DMS114 treated with DMSO at 0.1 percent for 48 hours (cell line): Measurements from ENCODE around the gene PEAK1.
A peak's percentile ranks its signal among the peaks of the same experiment; 100 is the strongest.

Experiments
- DNase-seq: peaks from one replicate; lab custom pipeline; 2025; ENCODE audit not compliant: unreplicated experiment; lab: John Stamatoyannopoulos, UW

Gene PEAK1

DNA sequence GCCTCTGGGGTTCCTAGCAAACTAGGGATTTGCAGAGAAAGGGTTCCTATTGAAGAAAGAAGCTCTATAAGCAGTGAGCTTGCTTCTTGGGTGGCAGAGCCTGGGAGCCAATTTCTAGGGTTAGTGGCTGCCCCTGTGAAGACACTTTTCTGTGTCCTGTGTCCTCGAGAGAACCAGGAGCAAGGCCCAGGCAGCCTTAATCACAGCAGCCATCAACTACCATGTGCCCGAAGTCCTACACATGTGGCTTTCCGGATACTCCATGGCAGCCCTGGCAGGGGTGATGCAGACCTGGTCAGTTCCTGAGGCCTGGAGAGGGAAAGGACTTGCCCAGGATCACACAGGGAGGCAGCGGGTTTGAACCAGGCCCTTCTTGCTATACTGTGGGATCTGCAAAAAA is 321.3 kb downstream of the PEAK1 start:
- DNase-seq: no peak

DNA sequence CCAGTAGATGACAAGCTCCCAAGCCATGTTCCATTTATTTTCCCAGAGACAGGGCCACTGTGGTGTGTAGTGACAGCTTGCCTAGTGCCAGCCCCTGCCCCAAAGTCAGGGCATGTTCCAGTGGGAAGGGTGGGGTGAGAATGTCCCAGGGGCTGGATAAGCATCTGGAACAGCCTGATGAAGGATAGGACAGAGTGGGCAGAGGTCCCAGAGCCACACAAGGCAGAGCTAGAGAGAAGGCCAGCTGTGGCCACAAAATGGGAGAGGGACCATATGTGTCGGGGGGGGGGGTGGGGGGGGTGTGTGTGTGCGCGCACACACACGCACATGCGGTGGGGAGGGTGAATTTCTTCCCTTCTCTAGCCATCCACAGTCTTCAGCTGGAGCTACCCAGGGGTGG is 322.0 kb downstream of the PEAK1 start:
- no peak for DNase-seq

DNA sequence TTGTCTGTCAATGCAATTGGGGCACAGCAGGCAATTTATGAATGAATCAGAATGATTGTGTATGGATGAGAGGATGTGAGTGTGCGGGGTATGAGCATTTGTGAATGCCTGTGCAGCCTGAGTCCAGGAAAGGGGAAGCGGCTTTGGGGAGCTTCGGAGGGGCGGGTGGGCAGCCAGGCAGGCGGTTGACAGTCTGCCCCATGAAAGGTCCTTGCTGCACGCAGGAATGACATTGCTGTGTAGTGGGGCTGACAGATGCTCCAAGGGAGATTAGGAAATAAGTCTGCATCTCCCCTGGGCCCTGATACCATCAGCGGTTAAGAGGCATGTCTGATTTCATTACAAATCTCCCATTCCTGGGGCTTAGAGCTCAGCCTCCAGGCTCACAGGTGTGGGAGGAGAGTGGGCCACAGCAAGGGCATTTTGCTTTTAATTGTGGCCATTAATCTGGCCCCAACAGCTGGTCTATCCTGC is 322.6 kb downstream of the PEAK1 start:
- no peak for DNase-seq

DNA sequence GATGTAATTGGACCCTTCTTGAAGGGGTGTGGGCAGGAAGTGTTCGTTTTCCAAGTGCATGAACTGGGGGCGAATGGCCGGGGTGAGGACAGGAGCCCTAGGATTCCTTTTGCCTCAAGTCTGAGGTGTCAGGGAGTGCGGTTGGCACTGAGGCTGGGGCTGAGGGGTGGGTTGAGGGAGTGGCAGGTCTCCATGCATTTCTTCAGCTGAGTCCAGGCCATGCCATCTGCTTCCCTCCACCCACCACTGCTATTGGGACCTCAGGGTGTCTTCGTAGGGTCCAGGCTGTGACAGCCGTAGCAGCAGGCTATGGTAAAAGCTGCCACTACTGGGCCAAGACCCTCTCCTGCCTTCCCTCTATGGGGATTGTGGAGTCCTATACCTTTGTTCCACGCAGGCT is 323.4 kb downstream of the PEAK1 start:
- no peak for DNase-seq

DNA sequence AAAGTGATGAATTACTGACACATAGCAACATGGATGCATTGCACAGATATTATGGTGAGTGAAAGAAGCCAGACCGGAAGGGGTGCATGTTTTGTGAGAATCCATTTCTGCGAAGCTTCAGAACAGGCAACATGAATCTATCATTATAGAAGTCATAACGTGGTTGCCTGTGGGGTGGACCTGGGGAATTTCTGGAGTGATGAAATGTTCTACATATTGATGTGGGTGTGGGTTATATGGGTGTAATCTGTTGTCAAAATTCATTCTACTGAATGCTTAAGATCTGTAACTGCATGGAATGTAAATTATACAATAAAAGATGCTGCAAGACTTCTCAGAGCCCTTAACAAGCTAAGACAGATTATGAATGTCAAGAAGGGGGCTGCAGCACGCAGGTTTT is 323.8 kb downstream of the PEAK1 start:
- DNase-seq: no peak

DNA sequence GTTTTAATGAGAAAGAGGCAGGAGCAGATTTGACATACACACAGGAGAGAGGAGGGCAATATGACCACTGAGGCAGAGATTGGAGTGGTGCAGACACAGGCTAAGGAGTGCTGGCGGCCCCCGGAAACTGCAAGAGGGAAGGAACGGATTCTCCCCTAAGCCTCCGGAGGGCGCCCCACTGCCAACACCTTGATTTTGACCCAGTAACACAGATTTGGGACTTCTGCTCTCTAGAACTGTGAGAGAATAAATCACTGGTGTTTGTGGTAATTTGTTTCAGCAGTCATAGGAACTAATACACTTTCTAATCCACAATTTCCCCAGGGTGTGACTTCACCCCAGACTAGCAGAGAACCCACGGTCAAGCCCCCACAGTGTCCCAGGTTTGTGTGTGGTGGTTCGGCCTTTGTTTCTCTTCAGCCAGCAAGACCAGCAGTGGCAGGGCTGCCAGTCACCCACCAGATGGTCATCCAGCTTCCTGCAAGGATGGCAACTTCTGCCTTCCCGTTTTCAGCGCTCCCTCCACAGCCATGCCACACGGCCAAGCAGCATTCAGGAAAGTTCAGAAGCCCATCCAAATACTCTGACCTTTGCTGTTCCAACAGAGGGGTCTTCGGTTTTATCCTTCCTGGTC is 325.4 kb downstream of the PEAK1 start:
- no peak for DNase-seq

DNA sequence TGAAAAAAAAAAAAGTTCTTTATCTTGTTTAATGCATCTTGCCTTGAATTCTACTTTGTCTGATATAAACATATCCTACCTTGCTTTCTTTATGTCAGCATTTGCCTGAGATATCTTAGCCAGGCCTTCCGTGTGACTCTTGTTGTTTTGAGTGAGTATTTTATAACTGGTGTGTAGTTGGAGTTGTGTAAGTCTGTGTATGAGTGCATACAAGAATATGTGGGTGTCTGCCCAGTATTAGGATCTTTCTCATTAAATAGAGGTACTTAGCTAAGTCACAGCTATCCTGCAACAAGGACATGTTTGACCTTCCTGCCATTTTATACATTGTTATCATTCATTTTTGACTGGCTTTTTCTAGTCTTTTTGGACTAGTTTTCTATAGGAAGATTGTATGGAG is 326.5 kb downstream of the PEAK1 start:
- no peak for DNase-seq

DNA sequence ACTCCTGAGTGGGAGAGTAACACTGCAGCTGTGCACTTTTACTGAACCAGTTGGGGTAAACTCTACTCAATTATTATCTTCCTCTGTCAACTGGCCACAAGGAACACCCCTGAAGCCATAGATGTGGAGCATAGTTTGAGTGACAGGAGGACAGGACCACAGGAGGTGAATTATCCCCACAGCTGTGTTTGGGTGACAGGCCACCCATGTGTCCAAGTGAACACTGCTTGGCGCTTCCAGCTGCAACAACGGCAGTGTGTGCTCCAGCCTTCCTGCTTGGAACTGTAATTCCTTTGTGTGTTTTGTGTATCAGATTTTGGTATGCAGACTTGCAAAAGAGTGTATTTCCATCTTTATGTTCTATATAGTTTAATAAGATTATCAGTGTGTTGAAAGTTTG is 328.8 kb downstream of the PEAK1 start:
- no peak for DNase-seq

DNA sequence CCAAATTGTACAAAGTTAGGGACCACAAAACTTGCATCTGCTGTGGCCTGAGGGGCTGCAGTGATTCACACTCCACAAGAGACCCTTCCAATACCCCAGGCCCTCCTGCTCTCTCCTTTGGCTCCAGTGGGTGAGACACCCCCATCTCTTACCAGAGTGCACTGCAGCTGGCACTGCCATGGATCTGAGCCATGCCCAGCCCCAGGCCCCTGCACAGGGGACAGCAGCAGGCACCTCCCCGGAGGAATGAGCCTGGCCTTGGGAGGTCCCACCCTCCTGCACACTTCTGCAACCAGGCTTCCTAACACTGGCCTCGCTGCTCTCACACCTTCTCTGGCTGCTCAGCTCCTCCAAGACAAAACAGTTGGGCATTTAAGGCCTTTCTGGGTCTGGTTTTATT is 332.7 kb downstream of the PEAK1 start:
- no peak for DNase-seq

DNA sequence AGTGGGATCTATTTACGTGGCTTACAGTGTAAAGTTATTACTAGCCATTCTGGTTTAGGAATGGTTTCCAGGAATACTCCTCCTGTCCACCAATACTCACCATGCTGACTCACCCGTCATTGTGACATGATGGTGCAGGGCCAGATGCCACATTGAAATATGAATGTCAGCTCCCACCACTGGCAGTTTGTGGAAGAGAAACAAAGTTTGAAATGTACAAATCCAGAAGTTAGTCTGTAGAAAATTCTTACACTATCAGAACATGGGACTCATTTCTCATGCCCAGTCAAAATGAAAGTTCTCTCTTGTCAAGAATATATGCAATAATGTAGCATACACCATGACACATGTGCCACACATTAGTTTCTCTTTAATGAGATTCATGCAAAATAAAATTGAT is 334.6 kb downstream of the PEAK1 start:
- DNase-seq: no peak

DNA sequence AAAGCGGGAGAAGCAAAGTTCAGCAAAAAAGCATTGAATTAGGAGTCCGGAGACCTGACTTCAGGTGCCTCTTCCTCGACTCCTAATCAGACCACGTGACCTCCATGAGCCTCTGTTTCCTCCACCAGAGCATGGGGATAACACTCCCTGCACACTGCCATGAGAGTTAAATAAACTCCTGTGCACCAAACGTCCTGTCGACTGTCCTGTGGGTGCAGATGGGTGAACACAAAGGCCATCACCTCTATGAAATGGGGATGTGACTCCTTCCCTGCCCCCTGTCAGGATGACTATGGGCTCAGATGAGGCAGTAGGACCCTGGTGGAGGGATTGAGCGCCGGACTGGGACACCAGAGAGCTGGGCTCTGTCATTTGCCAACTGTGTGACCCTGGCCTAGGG is 335.5 kb downstream of the PEAK1 start:
- DNase-seq: no peak

DNA sequence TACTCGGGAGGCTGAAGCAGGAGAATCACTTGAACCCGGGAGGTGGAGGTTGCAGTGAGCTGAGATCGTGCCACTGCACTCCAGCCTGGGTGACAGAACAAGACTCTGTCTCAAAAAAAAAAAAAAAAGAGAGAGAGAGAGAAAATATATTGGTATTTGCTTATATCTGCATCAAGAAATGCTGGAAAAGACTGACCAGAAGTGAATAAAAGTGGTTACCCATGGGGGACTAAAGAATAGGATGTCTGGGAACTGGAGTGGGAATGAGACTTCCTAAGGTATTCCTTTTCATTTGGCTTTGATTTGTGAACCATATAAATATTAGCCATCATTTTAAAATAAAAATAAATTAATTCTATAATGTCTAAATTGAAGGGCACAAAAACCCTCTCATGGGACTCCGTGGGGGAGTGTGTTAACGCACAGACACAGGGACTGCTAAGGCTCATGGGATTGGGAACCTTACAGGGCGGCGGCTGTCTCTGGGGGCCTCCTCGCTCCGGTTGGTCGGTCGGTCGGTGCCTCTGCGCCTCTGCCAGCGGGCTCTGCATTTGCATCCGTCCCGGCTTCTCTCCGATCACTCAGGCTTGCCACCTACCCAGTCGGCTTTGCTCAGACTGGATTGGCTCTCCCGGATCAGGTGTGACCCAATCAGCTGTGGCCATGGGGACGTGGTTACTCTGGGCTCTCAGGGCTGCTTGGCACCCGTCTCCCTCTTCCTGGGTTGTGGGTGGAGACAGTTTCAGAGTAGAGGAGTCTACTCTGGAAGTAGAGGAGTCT is 336.3 kb downstream of the PEAK1 start:
- DNase-seq: no peak

DNA sequence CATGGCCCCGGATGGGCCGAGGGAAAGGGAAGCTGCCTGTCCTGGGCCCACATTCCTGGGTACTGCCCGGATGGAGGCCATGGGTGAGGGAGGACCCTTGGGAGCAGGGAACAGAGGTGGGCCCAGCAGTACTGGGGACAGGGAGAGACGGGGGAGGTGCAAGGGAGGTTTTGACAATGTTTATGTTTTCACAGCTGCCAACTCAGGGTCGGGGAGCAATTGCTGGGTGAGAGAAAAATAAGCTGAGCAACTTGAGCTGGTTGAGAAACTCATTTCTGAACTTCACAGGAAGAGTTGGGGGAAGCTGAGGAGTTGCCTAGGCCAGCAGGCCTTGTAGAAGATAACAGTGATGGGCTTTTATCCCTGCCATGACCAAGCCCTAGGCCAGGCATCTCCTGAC is 337.9 kb downstream of the PEAK1 start:
- no peak for DNase-seq

DNA sequence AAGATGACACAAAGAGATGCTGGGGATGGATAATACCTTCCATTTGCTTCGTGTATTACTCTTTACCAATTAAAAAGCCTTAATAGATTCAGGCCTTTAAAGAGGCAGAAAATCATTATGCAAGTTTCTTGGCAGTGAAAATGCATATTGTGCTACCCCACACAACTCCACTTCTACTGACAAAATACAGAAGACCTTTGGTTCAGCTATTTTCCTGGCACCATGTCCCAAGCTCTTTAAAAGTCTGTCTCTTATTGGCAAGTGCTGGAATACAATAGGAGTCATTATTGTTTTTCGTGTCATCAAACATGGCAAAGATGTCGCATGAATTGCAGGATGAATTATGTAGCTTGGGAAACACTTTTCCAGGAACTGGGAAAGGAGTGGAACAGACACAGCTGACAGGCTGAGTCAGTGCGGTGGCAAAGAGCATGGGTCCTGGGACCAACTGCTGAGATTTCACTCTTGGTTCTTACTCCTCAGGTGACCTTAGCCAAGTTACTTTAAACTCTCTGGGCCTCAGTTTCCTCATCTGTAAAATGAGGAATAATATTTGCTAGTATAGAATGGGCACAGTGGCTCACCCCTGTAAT is 343.5 kb downstream of the PEAK1 start:
- no peak for DNase-seq

DNA sequence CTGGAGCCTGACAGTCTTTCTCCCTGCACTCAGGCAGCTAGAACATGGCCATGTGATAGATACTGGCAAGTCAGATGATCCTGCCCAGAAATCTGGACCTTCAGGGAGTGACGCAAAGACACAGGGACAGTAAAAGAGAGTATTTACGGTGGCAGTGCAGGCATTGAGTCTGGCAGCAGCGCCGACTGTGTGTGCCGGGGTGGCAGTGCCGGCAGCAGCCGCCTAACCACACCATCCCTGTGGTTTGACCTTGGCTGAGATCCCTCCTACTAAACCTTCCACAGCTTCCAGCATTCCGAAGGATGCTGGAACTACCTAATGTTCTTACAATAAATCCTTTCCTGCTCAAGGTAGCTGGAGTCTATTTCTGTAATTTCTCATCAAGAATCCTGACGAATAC is 344.4 kb downstream of the PEAK1 start:
- DNase-seq: no peak

DNA sequence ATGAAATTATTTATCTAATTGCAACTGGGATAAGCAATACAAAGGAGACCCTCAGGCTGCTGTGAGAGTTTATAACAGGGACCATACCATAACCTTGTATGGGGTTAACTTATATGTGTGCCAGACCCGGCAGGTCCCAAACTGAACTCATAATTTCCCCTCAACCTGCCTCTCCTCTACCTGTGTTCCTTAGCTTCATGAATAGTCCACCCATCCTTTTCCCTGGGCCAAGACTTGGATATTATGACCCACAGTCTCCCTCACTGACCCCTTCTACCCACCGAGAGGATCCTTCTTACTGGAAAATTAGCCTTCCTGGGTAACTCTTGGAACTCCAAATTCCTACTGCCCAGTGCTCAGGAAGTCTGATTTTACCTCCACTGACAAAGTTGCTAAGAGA is 345.6 kb downstream of the PEAK1 start:
- no peak for DNase-seq

DNA sequence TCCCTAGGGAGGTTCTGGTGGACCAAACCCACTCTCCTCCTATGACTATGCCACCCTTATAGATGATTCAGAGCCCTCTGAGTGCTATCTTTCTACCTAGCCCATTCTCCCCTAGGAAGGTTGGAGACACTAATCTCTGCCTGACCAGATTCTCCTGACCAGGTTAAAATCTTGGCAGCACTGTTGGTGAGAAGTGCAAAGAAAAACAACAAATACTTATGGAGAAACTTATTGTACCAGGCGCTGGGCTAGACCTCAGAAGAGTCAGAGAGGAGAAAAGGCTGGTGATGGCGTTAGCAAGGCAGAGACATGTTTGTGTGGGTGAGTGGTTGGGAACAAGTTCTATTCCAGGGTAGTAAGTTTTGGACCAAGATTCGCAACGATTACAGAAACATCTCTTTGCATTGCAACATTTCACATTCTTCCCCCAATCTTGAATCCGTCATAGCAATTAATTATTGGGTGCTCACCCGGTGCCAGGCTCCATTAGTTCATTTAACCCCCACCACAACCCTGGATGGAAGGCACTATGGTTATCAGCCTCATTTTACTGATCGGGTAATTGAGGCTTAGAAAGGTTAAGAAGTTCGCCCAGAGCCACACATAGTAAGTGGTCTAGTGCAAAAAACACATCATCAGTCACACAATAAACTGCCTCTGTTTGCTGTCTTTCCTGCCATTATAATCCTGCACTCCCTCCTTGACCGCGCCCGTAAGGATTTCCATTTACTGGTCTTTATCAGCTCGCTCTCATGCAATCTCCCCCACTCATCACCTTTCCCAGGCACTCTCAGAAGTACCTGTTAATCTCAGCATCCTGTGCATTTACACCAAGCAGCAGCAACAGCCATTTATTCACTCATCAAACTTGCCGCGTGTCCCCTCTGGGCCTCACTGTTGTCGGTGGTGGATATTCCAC is 348.3 kb downstream of the PEAK1 start:
- DNase-seq: no peak

DNA sequence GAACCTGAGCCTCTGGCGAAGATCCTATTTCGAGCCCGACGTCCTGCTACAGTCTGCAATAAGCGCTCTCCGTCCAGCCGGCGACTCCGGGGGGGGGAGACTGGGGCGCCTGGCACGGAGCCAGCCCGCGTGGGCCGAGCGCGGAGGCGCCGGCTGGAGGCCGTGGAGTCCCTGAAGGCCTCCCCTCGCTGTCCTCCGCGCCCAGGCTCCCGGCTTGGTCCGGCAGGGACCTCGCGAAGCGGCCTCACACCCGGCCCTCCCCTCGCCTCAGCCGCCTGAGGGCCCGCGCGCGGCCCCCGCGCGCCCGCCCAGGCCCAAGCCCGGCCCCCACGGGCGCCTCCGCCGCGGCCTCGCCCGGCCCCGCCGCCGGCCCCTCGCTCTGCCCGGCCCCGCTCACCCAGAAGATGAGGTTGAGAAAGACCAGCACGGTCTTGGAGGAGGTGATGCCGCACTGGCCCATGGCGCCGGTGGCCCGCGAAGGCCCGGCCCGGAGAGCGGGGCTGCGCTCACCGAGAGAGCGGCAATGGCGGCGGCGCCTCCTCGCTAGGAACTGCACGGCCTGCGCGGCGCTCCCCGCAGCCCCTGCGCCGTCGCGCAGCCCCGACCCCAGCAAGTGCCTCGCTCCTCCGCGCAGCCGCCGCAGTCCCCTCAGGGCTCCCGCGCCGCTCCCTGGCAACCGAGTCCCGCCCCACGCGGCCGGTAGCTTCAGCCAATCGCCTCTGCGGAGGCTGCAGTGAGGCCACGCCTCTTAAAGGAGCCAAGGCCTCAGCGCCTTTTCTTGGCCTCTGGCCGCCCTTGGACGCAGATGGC is 349.2 kb downstream of the PEAK1 start, which contains the start of gene TSPAN3:
Gene TSPAN3, minus strand, starts transcription at position 615 of the 810 bp plus-strand sequence. Its CDS starts 155 bp downstream, at position 460.
- peak; percentile 83 for DNase-seq

DNA sequence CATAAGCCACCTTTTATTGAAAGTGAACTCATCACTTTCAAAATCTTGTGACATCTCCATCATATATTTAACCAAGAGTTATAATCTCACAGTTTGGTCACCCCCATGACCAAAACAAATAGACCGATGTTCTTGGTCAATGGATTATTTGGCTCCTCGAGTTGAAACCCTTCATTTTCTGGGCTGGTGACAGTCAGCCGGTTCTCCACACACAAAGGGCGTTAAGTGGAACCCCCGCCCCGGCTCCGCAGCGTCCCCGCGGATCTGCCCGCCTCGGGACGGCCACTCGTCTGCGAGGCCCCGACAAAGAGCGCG is 349.8 kb downstream of the PEAK1 start:
- DNase-seq: peak; percentile 15

DNA sequence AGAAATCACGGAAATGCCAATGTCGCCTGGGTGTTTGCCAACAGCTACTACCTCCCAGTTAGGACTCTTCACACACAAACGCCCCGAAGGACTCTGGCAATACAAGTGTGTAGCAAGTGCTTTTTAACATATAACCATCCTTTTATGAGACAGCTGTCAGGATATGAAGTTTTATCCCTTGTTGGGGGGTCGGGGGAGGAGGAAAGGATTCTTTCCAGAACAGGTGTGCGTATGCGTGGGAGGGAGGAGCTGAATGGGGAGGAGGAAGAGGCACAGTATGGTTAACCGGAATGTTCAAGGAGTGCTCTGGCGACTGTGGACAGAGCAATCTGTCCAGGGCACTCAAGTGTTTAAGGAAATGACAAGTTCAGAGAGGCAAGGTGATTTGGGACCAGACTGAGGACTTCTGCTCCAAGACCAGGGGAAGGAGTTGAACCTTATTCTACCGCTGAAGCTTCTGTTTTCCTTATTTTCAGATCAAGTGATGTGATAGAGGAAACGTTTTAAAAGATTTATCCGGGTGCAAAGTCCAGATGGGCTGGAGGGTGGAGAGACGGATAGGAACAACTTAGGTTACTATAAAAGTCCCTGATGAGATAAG is 350.3 kb downstream of the PEAK1 start:
- DNase-seq: no peak
